ENCODE measurements around the gene GRIN3A. TPM values are rescaled to one million over a fixed set of nuclear protein-coding genes. Genes with fewer than 3 reads are reported as not detected.

The GRIN3A gene
- total and polyA plus RNA-seq, 9 of the 15 experiments (the other 6 are each of a cell fraction or from before 2014, with no cell fraction given) = 0.01 to 0.03 TPM; not detected in 7

GRCh38 chr9:101708855-101709254, 29.6 kb downstream of the GRIN3A start:
- no TSS peak for BruUV-seq (replicated peaks)
- intact Hi-C loops (cut with micrococcal nuclease) = no loop called here
- CTCF ChIA-PET (ENCODE audit: low intra/inter-chr PET ratio) = no interaction called here

More at GRCh38 chr9:101708855-101709254, 29.6 kb downstream of the GRIN3A start:
- Histone ChIP-seq H3K36me3 (ENCODE audit: control insufficient read depth, insufficient read depth, low read length) (no peaks in the 10 kb centered on the region), H3K4me2 (ENCODE audit: insufficient read depth, low read length) (no peak overlapping the region), H3K4me1 (replicated peaks in 1 of 2; ENCODE audit: control insufficient read depth in 2 of 2, insufficient read depth in 2 of 2, low read length in 2 of 2) (no peaks in the 10 kb centered on the region), H3K79me2 (ENCODE audit: control insufficient read depth, insufficient read depth, low read length) (no peaks in the 10 kb centered on the region), H3K9ac (ENCODE audit: insufficient read depth in 1 of 2, low read depth in 2 of 2, low read length in 2 of 2) (no peak overlapping the region), H3K27ac (ENCODE audit: extremely low read depth, low read depth, low read length) (no peak overlapping the region), H4K20me1 (replicated peaks; ENCODE audit: control insufficient read depth, insufficient read depth, low read length) (no peaks in the 10 kb centered on the region), H3K9me1 (ENCODE audit: control insufficient read depth, insufficient read depth, low read length) (no peaks in the 10 kb centered on the region), H3K9me3 (replicated peaks; ENCODE audit: control insufficient read depth, insufficient read depth, low read depth, low read length) (no peaks in the 10 kb centered on the region), H3K27me3 (ENCODE audit: control insufficient read depth in 2 of 2, insufficient read depth in 2 of 2, low read length in 2 of 2) (no peaks in the 10 kb centered on the region), H3K4me3 (no peak overlapping the region), H2AFZ (ENCODE audit: low read depth, low read length) (no peak overlapping the region)
- no peak for TF ChIP-seq ZNF512 (tag; IDR thresholded peaks at IDR 0.05)
- TF ChIP-seq KLF10 (CRISPR knock-in tag; IDR thresholded peaks at IDR 0.05) = no peak
- TF ChIP-seq ZNF324 (CRISPR knock-in tag; IDR thresholded peaks at IDR 0.05) = no peak
- TF ChIP-seq TCF7 (IDR thresholded peaks at IDR 0.05; ENCODE audit: borderline replicate concordance) = no peak
- TF ChIP-seq NCOA1 (IDR thresholded peaks at IDR 0.05; ENCODE audit: low read depth) = no peak
- no peak for TF ChIP-seq MBD2 (IDR thresholded peaks at IDR 0.05; ENCODE audit: borderline replicate concordance, low read depth)
- no peak for TF ChIP-seq NFATC3 (IDR thresholded peaks at IDR 0.05)
- TF ChIP-seq SNRNP70 (optimal IDR thresholded peaks at IDR 0.05; ENCODE audit: low read depth, low read length) = no peak
- TF ChIP-seq ZNF184 (CRISPR knock-in tag; IDR thresholded peaks at IDR 0.05) = no peak
- TF ChIP-seq ZNF212 (CRISPR knock-in tag; IDR thresholded peaks at IDR 0.05) = no peak
- TF ChIP-seq ZNF165 (CRISPR knock-in tag; IDR thresholded peaks at IDR 0.05; ENCODE audit: borderline replicate concordance) = no peak
- no peak for TF ChIP-seq ZNF518B (CRISPR knock-in tag; IDR thresholded peaks at IDR 0.05)
- TF ChIP-seq ZNF134 (CRISPR knock-in tag; conservative IDR thresholded peaks at IDR 0.05) = no peak
- TF ChIP-seq VEZF1 (CRISPR knock-in tag; IDR thresholded peaks at IDR 0.05) = no peak
- TF ChIP-seq ZNF408 (CRISPR knock-in tag; IDR thresholded peaks at IDR 0.05; ENCODE audit: low read depth) = no peak
- in situ Hi-C loops (cut with MboI) = loop anchor here (25.0 kb wide), 1 partner anchor 972 kb away; no protein-coding TSS in a partner anchor
- no peak for ATAC-seq
- DNase-seq (ENCODE audit: extremely low read depth in 1 of 4, low spot score in 3 of 4) = no peak
- 3% methylated on average over 2 of the region's 2 CpGs for WGBS (ENCODE audit: insufficient coverage, low coverage, missing lambda C conversion rate)
- FAIRE-seq = no peak
- POLR2A ChIA-PET = interaction anchor here (0.6 kb wide), 1 partner anchor 22 kb away, joined by 3 read pairs; no protein-coding TSS in a partner anchor
